Sigmoid colon (tissue), 7 donors: ENCODE results near the gene WASF2. TPM values are rescaled to one million over a fixed set of nuclear protein-coding genes. Genes with fewer than 3 reads are reported as not detected.

Experiments used
- DNase-seq: peaks from one replicate; pipeline ENCODE4 v3.0.0-alpha.2; 2019
- H3K27ac ChIP-seq, 4 donors: fragments of 200-600 bp; sonication (generic); one replicate each; pipeline ENCODE4 v1.5.1; 2016 to 2019; ENCODE audit warnings: mild to moderate bottlenecking in 1 of 4
- H3K27me3 ChIP-seq, 3 donors: fragments of 200-600 bp; sonication (generic); one replicate each; pipeline ENCODE4 v1.5.1; 2019; ENCODE audit warnings: mild to moderate bottlenecking in 1 of 3
- H3K36me3 ChIP-seq, 4 donors: fragments of 200-600 bp; sonication (generic); one replicate each; pipeline ENCODE4 v1.5.1; 2016 to 2019
- H3K4me1 ChIP-seq, 4 donors: fragments of 200-600 bp; sonication (generic); one replicate each; pipeline ENCODE4 v1.5.1; 2017 to 2019
- H3K4me3 ChIP-seq, 4 donors: fragments of 200-600 bp; sonication (generic); one replicate each; pipeline ENCODE4 v1.5.1; 2017 to 2019; ENCODE audit warnings: mild to moderate bottlenecking in 2 of 4, moderate library complexity in 1 of 4
- H3K9me3 ChIP-seq, 4 donors: fragments of 200-600 bp in 3 of 4; sonication (generic) in 3 of 4; one replicate each; pipeline versions ENCODE4 v1.5.1 to v1.6.1; 2013 to 2019
- CTCF ChIP-seq, 4 experiments: fragments of 450-650 bp in 3 of 4; fragments of 200-600 bp in 1 of 4; IDR thresholded peaks; one replicate each; pipeline ENCODE4 v1.5.1; 2016 to 2019; ENCODE audit warnings: antibody characterized with exemption in 4 of 4, mild to moderate bottlenecking in 3 of 4, moderate library complexity in 2 of 4
- EP300 ChIP-seq, 4 donors: sonication (generic); formaldehyde crosslinking; IDR thresholded peaks; one replicate each; pipeline ENCODE4 v1.6.1; 2017; ENCODE audit warnings: antibody characterized with exemption in 4 of 4
- POLR2A ChIP-seq, 2 donors: fragments of 450-650 bp; IDR thresholded peaks; one replicate each; pipeline ENCODE4 v1.6.1; 2016; ENCODE audit warnings: antibody characterized with exemption in 2 of 2, mild to moderate bottlenecking in 2 of 2, moderate library complexity in 2 of 2
- POLR2AphosphoS5 ChIP-seq, 4 donors: sonication (generic); formaldehyde crosslinking; IDR thresholded peaks; one replicate each; pipeline ENCODE4 v1.6.1; 2017; ENCODE audit warnings: antibody characterized with exemption in 4 of 4
- WGBS, 2 donors: extraction: QIAGEN DNeasy Blood & Tissue Kit; methylation state at CpG; one replicate each; pipeline ENCODE4 v1.1.7; 2013; 5-methylcytosine and 5-hydroxymethylcytosine counted together
- intact Hi-C: fragments of 100-400 bp; cut with DNase I; formaldehyde crosslinking; loops from one replicate; pipeline ENCODE4 v1.15.1; 2023
- polyA plus RNA-seq, 3 donors: library from polyadenylated mRNA; stranded (reverse); fragments of 200-250 nt; gene quantifications; one replicate each; pipeline ENCODE4 v1.2.3, GENCODE V29; 2013
- total RNA-seq, 4 donors: library from RNA; depleted of rRNA; stranded (reverse); fragments of >200 nt; gene quantifications; one replicate each; pipeline ENCODE4 v1.1.0, GENCODE V29; 2016
- donor health status: healthy with polysubstance abuse.
- donor health status: Bipolar disorder and iron deficiency.
- donor health status: healthy.

The WASF2 gene
- total and polyA plus RNA-seq, 7 donors = 30.0 to 69.6 (median 56.9) TPM

DNA sequence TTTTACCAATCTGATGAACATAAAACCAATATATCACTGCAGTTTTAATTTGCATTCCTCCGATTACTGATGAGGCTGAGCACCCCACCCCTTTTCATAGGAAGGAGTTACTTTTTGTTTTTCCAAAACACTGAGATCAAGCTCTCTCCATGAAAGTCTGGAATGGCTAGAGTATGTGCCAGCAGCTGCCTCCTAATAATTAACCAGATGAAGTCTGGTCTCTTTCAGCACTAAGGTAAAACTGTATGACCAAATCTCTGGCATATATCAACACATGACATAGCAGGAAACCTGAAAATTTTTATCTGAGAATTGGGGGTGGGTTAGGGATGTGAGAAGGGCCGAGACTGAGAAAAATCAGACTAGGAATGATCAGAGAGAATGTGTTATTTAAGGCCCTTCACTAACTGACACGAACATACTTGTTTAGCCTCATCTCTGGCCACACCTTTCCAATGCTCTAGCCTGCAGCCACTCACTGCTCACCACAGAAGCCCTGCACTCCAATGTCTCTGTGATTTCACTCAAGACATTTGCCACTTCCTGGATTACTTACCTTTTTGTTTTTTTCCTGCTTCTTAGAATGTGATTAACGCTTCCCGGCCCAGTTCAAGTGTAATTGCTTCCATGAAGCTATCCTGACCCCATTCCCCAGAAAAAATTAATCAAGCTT, 34.7 kb downstream of the WASF2 start:
- Histone ChIP-seq H3K36me3 (no peaks in the 10 kb centered on the region), H3K27me3 (no peaks in the 10 kb centered on the region), H3K4me3 (no peak overlapping the region), H3K4me1 (peaks cover 0 to 45% (median 40%) of the 10 kb centered on the region in 4 donors), H3K27ac (peak overlapping the region in 3 of 4 donors; percentile 3 to 50 (median 32)), H3K9me3 (no peaks in the 10 kb centered on the region)
- intact Hi-C loops = no loop called here
- DNase-seq = no peak
- 27 to 38% methylated on average over 5 of the region's 5 CpGs for WGBS, 2 donors
- TF ChIP-seq CTCF (IDR thresholded peaks at IDR 0.05) = no peak
- no peak for TF ChIP-seq POLR2A (IDR thresholded peaks at IDR 0.05)
- no peak for TF ChIP-seq EP300 (IDR thresholded peaks at IDR 0.05)
- TF ChIP-seq POLR2AphosphoS5 (IDR thresholded peaks at IDR 0.05) = peak in 2 of 4 donors; percentile 31 to 33

DNA sequence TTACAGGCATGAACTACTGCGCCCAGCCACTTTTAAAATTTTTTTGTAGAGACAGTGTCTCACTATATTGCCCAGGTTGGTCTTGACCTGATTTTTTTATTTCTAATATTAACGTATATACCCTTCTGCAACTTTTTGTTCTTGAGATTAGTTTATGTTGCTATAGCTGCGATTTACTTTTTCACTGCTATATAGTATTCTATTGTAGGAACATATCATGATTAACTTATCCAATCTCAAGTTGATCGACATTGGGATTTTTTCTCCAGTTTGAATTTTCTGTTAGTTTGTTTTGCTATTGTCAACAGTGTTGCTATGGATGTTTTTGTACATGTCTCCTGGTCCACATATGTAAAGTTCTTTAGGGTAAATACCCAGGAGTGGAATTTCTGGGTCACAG, 35.4 kb downstream of the WASF2 start:
- intact Hi-C loops = no loop called here
- WGBS, 2 donors = 97% methylated on average over 4 of the region's 4 CpGs
- H3K27me3 ChIP-seq = no peaks in the 10 kb centered on the region
- no peak overlapping the region for H3K27ac ChIP-seq
- TF ChIP-seq POLR2AphosphoS5 (IDR thresholded peaks at IDR 0.05) = no peak
- no peak for TF ChIP-seq CTCF (IDR thresholded peaks at IDR 0.05)
- no peak for TF ChIP-seq POLR2A (IDR thresholded peaks at IDR 0.05)
- no peak for TF ChIP-seq EP300 (IDR thresholded peaks at IDR 0.05)
- H3K9me3 ChIP-seq = no peaks in the 10 kb centered on the region
- DNase-seq = no peak
- H3K4me1 ChIP-seq = peaks cover 0 to 38% (median 35%) of the 10 kb centered on the region in 4 donors
- no peaks in the 10 kb centered on the region for H3K36me3 ChIP-seq
- no peak overlapping the region for H3K4me3 ChIP-seq

- no peak overlapping the region for H3K4me3 ChIP-seq
- no peaks in the 10 kb centered on the region for H3K9me3 ChIP-seq
- TF ChIP-seq POLR2AphosphoS5 (IDR thresholded peaks at IDR 0.05) = no peak
- no peak for TF ChIP-seq EP300 (IDR thresholded peaks at IDR 0.05)
- TF ChIP-seq POLR2A (IDR thresholded peaks at IDR 0.05) = no peak
- no peak for TF ChIP-seq CTCF (IDR thresholded peaks at IDR 0.05)
- intact Hi-C loops = no loop called here
- H3K36me3 ChIP-seq = no peaks in the 10 kb centered on the region
- peaks cover 0 to 49% (median 43%) of the 10 kb centered on the region in 4 donors for H3K4me1 ChIP-seq
- DNase-seq = no peak
- 63 to 87% methylated on average over 1 of the region's 1 CpG for WGBS, 2 donors
- no peaks in the 10 kb centered on the region for H3K27me3 ChIP-seq
- H3K27ac ChIP-seq = peak overlapping the region in 2 of 4 donors; percentile 5 to 6
Measured at GRCh38 chr1:27451343-27451742, 38.6 kb downstream of the WASF2 start.

DNA sequence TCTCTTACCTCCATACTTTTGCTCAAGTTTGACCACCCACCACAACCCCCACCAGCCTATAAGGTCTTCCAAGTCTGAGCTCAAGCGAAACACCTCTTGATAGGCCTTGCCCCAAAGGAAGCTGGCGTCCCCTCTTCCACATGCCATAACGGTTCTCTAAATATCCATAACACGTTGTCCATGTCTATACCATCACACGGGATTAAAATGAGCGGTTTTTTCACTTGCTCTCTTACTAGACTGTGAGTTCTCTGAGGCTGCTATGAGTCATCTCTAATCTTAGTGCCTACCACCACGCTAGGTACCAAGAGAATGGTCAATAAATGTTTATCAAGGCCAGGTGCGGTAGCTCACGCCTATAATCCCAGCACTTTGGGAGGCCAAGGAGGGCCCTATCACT, 41.0 kb downstream of the WASF2 start:
- WGBS, 2 donors = 83 to 89% methylated on average over 9 of the region's 9 CpGs
- TF ChIP-seq POLR2A (IDR thresholded peaks at IDR 0.05) (no peak), CTCF (IDR thresholded peaks at IDR 0.05) (no peak), POLR2AphosphoS5 (IDR thresholded peaks at IDR 0.05) (no peak), EP300 (IDR thresholded peaks at IDR 0.05) (no peak)
- H3K36me3 ChIP-seq = no peaks in the 10 kb centered on the region
- no peak overlapping the region for H3K4me3 ChIP-seq
- no peak overlapping the region for H3K27ac ChIP-seq
- H3K9me3 ChIP-seq = no peaks in the 10 kb centered on the region
- peaks cover 0 to 53% (median 47%) of the 10 kb centered on the region in 4 donors for H3K4me1 ChIP-seq
- DNase-seq = no peak
- no peaks in the 10 kb centered on the region for H3K27me3 ChIP-seq
- intact Hi-C loops = no loop called here
